Sigmoid colon (tissue), 4 donors: Measurements from ENCODE around the gene SYNGR1.

ENCODE experiments used
- CTCF ChIP-seq, 4 experiments: fragments of 450-650 bp in 3 of 4; fragments of 200-600 bp in 1 of 4; IDR thresholded peaks; one replicate each; pipeline ENCODE4 v1.5.1; 2016 to 2019; ENCODE audit warnings: antibody characterized with exemption in 4 of 4, mild to moderate bottlenecking in 3 of 4, moderate library complexity in 2 of 4
- EP300 ChIP-seq, 4 donors: sonication (generic); formaldehyde crosslinking; IDR thresholded peaks; one replicate each; pipeline ENCODE4 v1.6.1; 2017; ENCODE audit warnings: antibody characterized with exemption in 4 of 4

- TF ChIP-seq CTCF (IDR thresholded peaks at IDR 0.05), result no peak
- no peak for TF ChIP-seq EP300 (IDR thresholded peaks at IDR 0.05)
Observed at GRCh38 chr22:39317084-39317774, 32.6 kb upstream of the SYNGR1 start.
